Astrocyte (in vitro differentiated cells and primary cell): Measurements from ENCODE around the gene CRB2. TPM values are rescaled to one million over a fixed set of nuclear protein-coding genes. Genes with fewer than 3 reads are reported as not detected.

Experiments
- DNase-seq: peaks from one replicate; pipeline ENCODE4 v3.0.0-alpha.2; 2010; ENCODE audit warnings: low read depth
- FAIRE-seq: peaks from 2 replicates; lab custom pipeline; 2011; peaks lifted over from hg19 to GRCh38; lab: Jason Lieb, UNC
- H2AFZ ChIP-seq: 2 replicates; pipeline ENCODE4 v1.6.0; 2012; ENCODE audit warnings: low read depth, low read length, inconsistent platforms
- H3K27ac ChIP-seq: 2 replicates; pipeline ENCODE4 v1.5.1; 2011; ENCODE audit warnings: low read depth, low read length, inconsistent platforms
- H3K27me3 ChIP-seq: 2 replicates; pipeline ENCODE4 v1.6.0; 2011; ENCODE audit warnings: low read length, inconsistent platforms; ENCODE audit not compliant: insufficient read depth
- H3K36me3 ChIP-seq: 2 replicates; pipeline ENCODE4 v1.5.1; 2011; ENCODE audit warnings: low read length, inconsistent platforms; ENCODE audit not compliant: insufficient read depth
- H3K4me1 ChIP-seq: 2 replicates; pipeline ENCODE4 v1.5.1; 2011; ENCODE audit warnings: low read length, inconsistent platforms; ENCODE audit not compliant: insufficient read depth
- H3K4me2 ChIP-seq: 2 replicates; pipeline ENCODE4 v1.6.0; 2012; ENCODE audit warnings: low read length, inconsistent platforms
- H3K4me3 ChIP-seq: 2 replicates; pipeline ENCODE4 v1.5.1; 2011; ENCODE audit warnings: low read depth, mild to moderate bottlenecking, low read length, inconsistent platforms; ENCODE audit not compliant: insufficient read depth
- H3K79me2 ChIP-seq: 2 replicates; pipeline ENCODE4 v1.6.0; 2012; ENCODE audit warnings: mild to moderate bottlenecking, low read length, inconsistent platforms; ENCODE audit not compliant: insufficient read depth
- H3K9ac ChIP-seq: 2 replicates; pipeline ENCODE4 v1.6.0; 2012; ENCODE audit warnings: mild to moderate bottlenecking, low read length, inconsistent platforms
- H3K9me3 ChIP-seq: 2 replicates; pipeline ENCODE4 v1.5.1; 2012; ENCODE audit warnings: low read depth, mild to moderate bottlenecking, low read length, inconsistent platforms; ENCODE audit not compliant: insufficient read depth
- H4K20me1 ChIP-seq: 2 replicates; pipeline ENCODE4 v1.6.0; 2012; ENCODE audit warnings: low read length, inconsistent platforms; ENCODE audit not compliant: insufficient read depth
- H3K27ac Mint-ChIP-seq: one replicate; pipeline ENCODE4 v1.8.0; 2021; ENCODE audit warnings: mild to moderate bottlenecking, mixed read lengths; ENCODE audit not compliant: unreplicated experiment
- H3K27me3 Mint-ChIP-seq: one replicate; pipeline ENCODE4 v1.8.0; 2021; ENCODE audit warnings: low read depth, mixed read lengths; ENCODE audit not compliant: unreplicated experiment
- H3K36me3 Mint-ChIP-seq: one replicate; pipeline ENCODE4 v1.8.0; 2021; ENCODE audit warnings: low read depth, mixed read lengths; ENCODE audit not compliant: unreplicated experiment
- H3K4me1 Mint-ChIP-seq: one replicate; pipeline ENCODE4 v1.8.0; 2021; ENCODE audit warnings: low read depth, mixed read lengths; ENCODE audit not compliant: unreplicated experiment
- H3K4me3 Mint-ChIP-seq: one replicate; pipeline ENCODE4 v1.8.0; 2021; ENCODE audit warnings: mild to moderate bottlenecking, moderate library complexity, mixed read lengths; ENCODE audit not compliant: unreplicated experiment
- H3K9me3 Mint-ChIP-seq: one replicate; pipeline ENCODE4 v1.8.0; 2021; ENCODE audit warnings: mild to moderate bottlenecking, mixed read lengths; ENCODE audit not compliant: unreplicated experiment
- CTCF ChIP-seq: IDR thresholded peaks from 2 replicates; pipeline ENCODE4 v1.5.1; 2011; ENCODE audit warnings: low read depth, mild to moderate bottlenecking, inconsistent platforms, low read length, moderate library complexity; ENCODE audit not compliant: insufficient read depth
- EZH2 ChIP-seq: IDR thresholded peaks from 2 replicates; pipeline ENCODE4 v1.6.1; 2012; ENCODE audit warnings: mild to moderate bottlenecking, low read length, inconsistent platforms; ENCODE audit not compliant: insufficient read depth
- total RNA-seq: library from RNA; stranded (reverse); gene quantifications from 2 replicates; pipeline ENCODE4 v1.2.1, GENCODE V29; 2021

Gene CRB2
- total RNA-seq, 1 donor from 2014 or later, result 2.4 TPM

GRCh38 chr9:123406691-123407216, 50.8 kb downstream of the CRB2 start:
- Mint-ChIP-seq H3K27me3 (peaks cover 25% of the 10 kb centered on the region), H3K27ac (no peak overlapping the region), H3K9me3 (no peaks in the 10 kb centered on the region), H3K4me3 (no peak overlapping the region), H3K36me3 (no peaks in the 10 kb centered on the region), H3K4me1 (peaks cover 12% of the 10 kb centered on the region)
- H3K9ac ChIP-seq, result no peak overlapping the region
- no peaks in the 10 kb centered on the region for H3K79me2 ChIP-seq
- no peaks in the 10 kb centered on the region for H3K9me3 ChIP-seq
- DNase-seq (peak; percentile 5), FAIRE-seq (no peak)
- peaks cover 3% of the 10 kb centered on the region for H4K20me1 ChIP-seq
- H3K27me3 ChIP-seq, result peaks cover 2% of the 10 kb centered on the region
- H3K4me1 ChIP-seq, result peaks cover 12% of the 10 kb centered on the region
- H2AFZ ChIP-seq, result no peak overlapping the region
- no peak overlapping the region for H3K4me3 ChIP-seq
- no peak overlapping the region for H3K27ac ChIP-seq
- H3K4me2 ChIP-seq, result peak overlapping the region; percentile 56
- no peaks in the 10 kb centered on the region for H3K36me3 ChIP-seq
- no peak for TF ChIP-seq CTCF
- no peak for TF ChIP-seq EZH2

- H3K9me3 Mint-ChIP-seq, result no peaks in the 10 kb centered on the region
- DNase-seq (peak; percentile 58), FAIRE-seq (no peak)
- H3K27ac Mint-ChIP-seq, result no peak overlapping the region
- no peaks in the 10 kb centered on the region for H3K9me3 ChIP-seq
- H3K4me2 ChIP-seq, result peak overlapping the region; percentile 37
- H4K20me1 ChIP-seq, result peaks cover 3% of the 10 kb centered on the region
- peaks cover 12% of the 10 kb centered on the region for H3K4me1 ChIP-seq
- peaks cover 3% of the 10 kb centered on the region for H3K36me3 Mint-ChIP-seq
- no peaks in the 10 kb centered on the region for H3K79me2 ChIP-seq
- H3K4me1 Mint-ChIP-seq, result peaks cover 11% of the 10 kb centered on the region
- peak overlapping the region; percentile 3 for H2AFZ ChIP-seq
- TF ChIP-seq EZH2, result no peak
- no peak for TF ChIP-seq CTCF
- H3K9ac ChIP-seq, result no peak overlapping the region
- H3K27me3 Mint-ChIP-seq, result peaks cover 29% of the 10 kb centered on the region
- H3K36me3 ChIP-seq, result no peaks in the 10 kb centered on the region
- H3K27ac ChIP-seq, result no peak overlapping the region
- H3K27me3 ChIP-seq, result peaks cover 2% of the 10 kb centered on the region
- no peak overlapping the region for H3K4me3 Mint-ChIP-seq
- H3K4me3 ChIP-seq, result no peak overlapping the region
Observed at GRCh38 chr9:123407217-123407851, 51.3 kb downstream of the CRB2 start.
